ENCODE data around the gene ADCY9.

ADCY9 gene

DNA sequence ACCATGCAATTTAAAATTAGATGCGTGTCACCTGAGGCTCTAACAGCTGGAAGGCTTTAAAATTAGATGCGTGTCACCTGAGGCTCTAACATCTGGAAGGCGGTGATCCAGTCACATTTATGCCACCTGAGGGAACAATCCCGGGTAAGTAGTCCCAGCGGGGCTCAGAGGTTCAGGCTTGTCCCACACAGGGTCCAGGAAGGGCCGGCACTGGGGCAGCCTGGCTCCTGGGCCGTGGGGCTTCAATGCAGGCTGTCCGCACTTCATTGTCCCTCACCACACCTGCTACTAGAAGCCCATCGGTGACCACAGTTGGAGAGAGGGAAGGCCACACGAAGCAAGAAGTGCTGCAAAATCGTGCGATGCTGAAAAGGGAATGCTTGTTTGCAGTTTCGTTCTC, 15.4 kb upstream of the ADCY9 start:
- H3F3A ChIP-seq (ENCODE audit: control insufficient read depth, insufficient read depth), result no peaks in the 10 kb centered on the region
- H3K4me3 ChIP-seq (ENCODE audit: low read length), result no peak overlapping the region
- no peaks in the 10 kb centered on the region for H4K20me1 ChIP-seq (ENCODE audit: control insufficient read depth, insufficient read depth, low read depth, low read length)
- no peaks in the 10 kb centered on the region for H3K36me3 ChIP-seq (ENCODE audit: control insufficient read depth, low read length)
- no peaks in the 10 kb centered on the region; the same call in 1 of the 2 replicates for H3K27me3 ChIP-seq (ENCODE audit: control insufficient read depth, low read length)
- H3K9me3 ChIP-seq (ENCODE audit: control insufficient read depth, insufficient read depth, low read length), result no peaks in the 10 kb centered on the region
- no peak overlapping the region for H3K27ac ChIP-seq (ENCODE audit: low read depth, low read length)
- no peak for TF ChIP-seq EZH2phosphoT487 (IDR thresholded peaks at IDR 0.05; ENCODE audit: borderline replicate concordance, low read length)
- TF ChIP-seq, protein P1, sequence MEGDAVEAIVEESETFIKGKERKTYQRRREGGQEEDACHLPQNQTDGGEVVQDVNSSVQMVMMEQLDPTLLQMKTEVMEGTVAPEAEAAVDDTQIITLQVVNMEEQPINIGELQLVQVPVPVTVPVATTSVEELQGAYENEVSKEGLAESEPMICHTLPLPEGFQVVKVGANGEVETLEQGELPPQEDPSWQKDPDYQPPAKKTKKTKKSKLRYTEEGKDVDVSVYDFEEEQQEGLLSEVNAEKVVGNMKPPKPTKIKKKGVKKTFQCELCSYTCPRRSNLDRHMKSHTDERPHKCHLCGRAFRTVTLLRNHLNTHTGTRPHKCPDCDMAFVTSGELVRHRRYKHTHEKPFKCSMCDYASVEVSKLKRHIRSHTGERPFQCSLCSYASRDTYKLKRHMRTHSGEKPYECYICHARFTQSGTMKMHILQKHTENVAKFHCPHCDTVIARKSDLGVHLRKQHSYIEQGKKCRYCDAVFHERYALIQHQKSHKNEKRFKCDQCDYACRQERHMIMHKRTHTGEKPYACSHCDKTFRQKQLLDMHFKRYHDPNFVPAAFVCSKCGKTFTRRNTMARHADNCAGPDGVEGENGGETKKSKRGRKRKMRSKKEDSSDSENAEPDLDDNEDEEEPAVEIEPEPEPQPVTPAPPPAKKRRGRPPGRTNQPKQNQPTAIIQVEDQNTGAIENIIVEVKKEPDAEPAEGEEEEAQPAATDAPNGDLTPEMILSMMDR (IDR thresholded peaks at IDR 0.05; ENCODE audit: low read depth, low read length, poor library complexity, severe bottlenecking), result no peak
- no peaks in the 10 kb centered on the region for H3K4me1 ChIP-seq (ENCODE audit: control insufficient read depth, low read length)
- no peaks in the 10 kb centered on the region for H3K79me2 ChIP-seq (ENCODE audit: control insufficient read depth, low read length)
- no peaks in the 10 kb centered on the region for H3K9me2 ChIP-seq (replicated peaks; ENCODE audit: control insufficient read depth, low read length)
- no peak overlapping the region for H3K4me2 ChIP-seq (ENCODE audit: low read length)

GRCh38 chr16:4124535-4125294, 8.5 kb upstream of the ADCY9 start:
- Histone ChIP-seq H3K4me1 (ENCODE audit: control insufficient read depth, low read length) (no peaks in the 10 kb centered on the region), H4K20me1 (ENCODE audit: control insufficient read depth, insufficient read depth, low read depth, low read length) (no peaks in the 10 kb centered on the region), H3K27ac (ENCODE audit: low read depth, low read length) (no peak overlapping the region), H3K4me2 (ENCODE audit: low read length) (no peak overlapping the region), H3K27me3 (ENCODE audit: control insufficient read depth, low read length) (no peaks in the 10 kb centered on the region), H3K4me3 (ENCODE audit: low read length) (no peak overlapping the region), H3F3A (ENCODE audit: control insufficient read depth, insufficient read depth) (no peaks in the 10 kb centered on the region), H3K79me2 (ENCODE audit: control insufficient read depth, low read length) (no peaks in the 10 kb centered on the region), H3K9me2 (replicated peaks; ENCODE audit: control insufficient read depth, low read length) (no peaks in the 10 kb centered on the region), H3K9me3 (ENCODE audit: control insufficient read depth, insufficient read depth, low read length) (no peaks in the 10 kb centered on the region), H3K36me3 (ENCODE audit: control insufficient read depth, low read length) (no peaks in the 10 kb centered on the region)
- no peak for TF ChIP-seq EZH2phosphoT487 (IDR thresholded peaks at IDR 0.05; ENCODE audit: borderline replicate concordance, low read length)
- TF ChIP-seq, protein P1 (IDR thresholded peaks at IDR 0.05; ENCODE audit: low read depth, low read length, poor library complexity, severe bottlenecking), result no peak

- Histone ChIP-seq H3K9me2 (replicated peaks; ENCODE audit: control insufficient read depth, low read length) (no peaks in the 10 kb centered on the region), H3K27ac (ENCODE audit: low read depth, low read length) (no peak overlapping the region), H4K20me1 (ENCODE audit: control insufficient read depth, insufficient read depth, low read depth, low read length) (no peaks in the 10 kb centered on the region), H3K79me2 (ENCODE audit: control insufficient read depth, low read length) (no peaks in the 10 kb centered on the region), H3K9me3 (ENCODE audit: control insufficient read depth, insufficient read depth, low read length) (no peaks in the 10 kb centered on the region), H3K4me1 (ENCODE audit: control insufficient read depth, low read length) (no peaks in the 10 kb centered on the region), H3K36me3 (ENCODE audit: control insufficient read depth, low read length) (no peaks in the 10 kb centered on the region), H3K4me3 (ENCODE audit: low read length) (no peak overlapping the region), H3F3A (ENCODE audit: control insufficient read depth, insufficient read depth) (no peaks in the 10 kb centered on the region), H3K4me2 (ENCODE audit: low read length) (no peak overlapping the region), H3K27me3 (ENCODE audit: control insufficient read depth, low read length) (no peaks in the 10 kb centered on the region)
- TF ChIP-seq, protein P1 (IDR thresholded peaks at IDR 0.05; ENCODE audit: low read depth, low read length, poor library complexity, severe bottlenecking), result no peak
- no peak for TF ChIP-seq EZH2phosphoT487 (IDR thresholded peaks at IDR 0.05; ENCODE audit: borderline replicate concordance, low read length)
Observed at GRCh38 chr16:4123616-4124300, 7.5 kb upstream of the ADCY9 start.

Measured in DOHH2 (cell line).